ENCODE results near the gene TMEM179B.
"Not testable (repeated sequence)": the region's sequence is repeated elsewhere in the genome, so short reads cannot be mapped to it uniquely, and the experiment has no call there.

TMEM179B gene

GRCh38 chr11:62816557-62816956, 29.4 kb downstream of the TMEM179B start:
- no peak overlapping the region for H3K9ac ChIP-seq (ENCODE audit: low read depth, low read length)
- no peaks in the 10 kb centered on the region for H3K9me3 ChIP-seq (replicated peaks; ENCODE audit: low read length)
- H3K4me1 ChIP-seq (ENCODE audit: control insufficient read depth, insufficient read depth, low read length) = no peaks in the 10 kb centered on the region
- peaks cover 28% of the 10 kb centered on the region for H3K36me3 ChIP-seq (ENCODE audit: insufficient read depth, low read length)
- no peak overlapping the region for H3K4me3 ChIP-seq (ENCODE audit: low read length)
- no peak overlapping the region for H3K4me2 ChIP-seq (ENCODE audit: low read length)
- H3K27me3 ChIP-seq (ENCODE audit: control insufficient read depth, insufficient read depth, low read length) = no peaks in the 10 kb centered on the region

- Histone ChIP-seq H3K4me3 (ENCODE audit: low read length) (no peak overlapping the region), H3K36me3 (ENCODE audit: insufficient read depth, low read length) (peaks cover 29% of the 10 kb centered on the region), H3K4me1 (ENCODE audit: control insufficient read depth, insufficient read depth, low read length) (no peaks in the 10 kb centered on the region), H3K27me3 (ENCODE audit: control insufficient read depth, insufficient read depth, low read length) (no peaks in the 10 kb centered on the region), H3K9ac (ENCODE audit: low read depth, low read length) (no peak overlapping the region), H3K4me2 (ENCODE audit: low read length) (no peak overlapping the region), H3K9me3 (replicated peaks; ENCODE audit: low read length) (no peaks in the 10 kb centered on the region)
Measured at GRCh38 chr11:62817129-62817528, 29.9 kb downstream of the TMEM179B start.

- H3K4me2 ChIP-seq (ENCODE audit: low read length) = no peak overlapping the region
- H3K9me3 ChIP-seq (replicated peaks; ENCODE audit: low read length) = no peaks in the 10 kb centered on the region
- no peak overlapping the region for H3K9ac ChIP-seq (ENCODE audit: low read depth, low read length)
- peaks cover 68% of the 10 kb centered on the region for H3K36me3 ChIP-seq (ENCODE audit: insufficient read depth, low read length)
- no peaks in the 10 kb centered on the region for H3K4me1 ChIP-seq (ENCODE audit: control insufficient read depth, insufficient read depth, low read length)
- no peak overlapping the region for H3K4me3 ChIP-seq (ENCODE audit: low read length)
- no peaks in the 10 kb centered on the region for H3K27me3 ChIP-seq (ENCODE audit: control insufficient read depth, insufficient read depth, low read length)
Measured at GRCh38 chr11:62823677-62824076, 36.5 kb downstream of the TMEM179B start.

GRCh38 chr11:62828130-62828529, 40.9 kb downstream of the TMEM179B start:
- peaks cover 46% of the 10 kb centered on the region for H3K36me3 ChIP-seq (ENCODE audit: insufficient read depth, low read length)
- H3K27me3 ChIP-seq (ENCODE audit: control insufficient read depth, insufficient read depth, low read length); H3K9ac ChIP-seq (ENCODE audit: low read depth, low read length); H3K4me2 ChIP-seq (ENCODE audit: low read length); H3K4me3 ChIP-seq (ENCODE audit: low read length); H3K9me3 ChIP-seq (replicated peaks; ENCODE audit: low read length): not testable (repeated sequence)
- H3K4me1 ChIP-seq (ENCODE audit: control insufficient read depth, insufficient read depth, low read length) = peaks cover 13% of the 10 kb centered on the region

- peak overlapping the region; percentile 95 for H3K9ac ChIP-seq (ENCODE audit: low read depth, low read length)
- peaks cover 20% of the 10 kb centered on the region for H3K4me1 ChIP-seq (ENCODE audit: control insufficient read depth, insufficient read depth, low read length)
- H3K9me3 ChIP-seq (replicated peaks; ENCODE audit: low read length) = no peaks in the 10 kb centered on the region
- peak overlapping the region; percentile 94 for H3K4me3 ChIP-seq (ENCODE audit: low read length)
- peaks cover 40% of the 10 kb centered on the region for H3K36me3 ChIP-seq (ENCODE audit: insufficient read depth, low read length)
- H3K27me3 ChIP-seq (ENCODE audit: control insufficient read depth, insufficient read depth, low read length) = no peaks in the 10 kb centered on the region
- H3K4me2 ChIP-seq (ENCODE audit: low read length) = peak overlapping the region; percentile 96
Measured at GRCh38 chr11:62830904-62831519, 43.8 kb downstream of the TMEM179B start.

GRCh38 chr11:62831520-62832335, 44.5 kb downstream of the TMEM179B start, which contains the start of gene STX5:
TSS of gene STX5 (minus strand) at chr11:62832051. CDS start at chr11:62831243, 808 bp downstream.
- Histone ChIP-seq H3K9me3 (replicated peaks; ENCODE audit: low read length) (no peaks in the 10 kb centered on the region), H3K36me3 (ENCODE audit: insufficient read depth, low read length) (peaks cover 45% of the 10 kb centered on the region), H3K4me1 (ENCODE audit: control insufficient read depth, insufficient read depth, low read length) (peaks cover 20% of the 10 kb centered on the region), H3K27me3 (ENCODE audit: control insufficient read depth, insufficient read depth, low read length) (no peaks in the 10 kb centered on the region), H3K9ac (ENCODE audit: low read depth, low read length) (peak within 1 kb of the TSS; percentile 95), H3K4me3 (ENCODE audit: low read length) (peak within 1 kb of the TSS; percentile 94), H3K4me2 (ENCODE audit: low read length) (peak within 1 kb of the TSS; percentile 100)

GRCh38 chr11:62832336-62833234, 45.4 kb downstream of the TMEM179B start, which contains the start of gene TEX54:
TSS of gene TEX54 (minus strand) at chr11:62832841.
- Histone ChIP-seq H3K4me1 (ENCODE audit: control insufficient read depth, insufficient read depth, low read length) (peaks cover 20% of the 10 kb centered on the region), H3K4me3 (ENCODE audit: low read length) (peak within 1 kb of the TSS; percentile 94), H3K4me2 (ENCODE audit: low read length) (peak within 1 kb of the TSS; percentile 100), H3K36me3 (ENCODE audit: insufficient read depth, low read length) (peaks cover 37% of the 10 kb centered on the region), H3K27me3 (ENCODE audit: control insufficient read depth, insufficient read depth, low read length) (no peaks in the 10 kb centered on the region), H3K9me3 (replicated peaks; ENCODE audit: low read length) (no peaks in the 10 kb centered on the region), H3K9ac (ENCODE audit: low read depth, low read length) (peak within 1 kb of the TSS; percentile 95)

GRCh38 chr11:62835336-62835735, 48.1 kb downstream of the TMEM179B start:
- Histone ChIP-seq H3K4me3 (ENCODE audit: low read length) (no peak overlapping the region), H3K9ac (ENCODE audit: low read depth, low read length) (no peak overlapping the region), H3K4me2 (ENCODE audit: low read length) (no peak overlapping the region), H3K27me3 (ENCODE audit: control insufficient read depth, insufficient read depth, low read length) (no peaks in the 10 kb centered on the region), H3K36me3 (ENCODE audit: insufficient read depth, low read length) (peaks cover 29% of the 10 kb centered on the region), H3K9me3 (replicated peaks; ENCODE audit: low read length) (no peaks in the 10 kb centered on the region), H3K4me1 (ENCODE audit: control insufficient read depth, insufficient read depth, low read length) (peaks cover 16% of the 10 kb centered on the region)

- Histone ChIP-seq H3K4me1 (ENCODE audit: control insufficient read depth, insufficient read depth, low read length) (peaks cover 9% of the 10 kb centered on the region), H3K4me2 (ENCODE audit: low read length) (peak within 1 kb of the TSS; percentile 81), H3K36me3 (ENCODE audit: insufficient read depth, low read length) (peaks cover 20% of the 10 kb centered on the region), H3K9ac (ENCODE audit: low read depth, low read length) (peak within 1 kb of the TSS; percentile 86), H3K27me3 (ENCODE audit: control insufficient read depth, insufficient read depth, low read length) (no peaks in the 10 kb centered on the region), H3K4me3 (ENCODE audit: low read length) (peak within 1 kb of the TSS; percentile 93), H3K9me3 (replicated peaks; ENCODE audit: low read length) (no peaks in the 10 kb centered on the region)
Measured at GRCh38 chr11:62839050-62839945, 52.1 kb downstream of the TMEM179B start, which contains the start of gene WDR74. TSS of gene WDR74 (minus strand) at chr11:62839590. CDS start at chr11:62839570, 20 bp downstream.

Data from skeletal muscle satellite cell (primary cell).